LNCaP clone FGC (cell line): ENCODE measurements around the gene BCL6.

Experiments
- DNase-seq: peaks from one replicate; pipeline ENCODE4 v3.0.0-alpha.2; 2011; ENCODE audit warnings: low read depth
- H3K4me3 ChIP-seq: 2 replicates; pipeline ENCODE4 v1.5.1; 2011; ENCODE audit warnings: mild to moderate bottlenecking, low read depth, low read length, control low read depth
- TF ChIP-seq, protein P1 (sequence below): IDR thresholded peaks from 2 replicates; pipeline ENCODE4 v1.5.1; 2012; ENCODE audit warnings: mild to moderate bottlenecking; ENCODE audit not compliant: control insufficient read depth, insufficient read depth; ENCODE audit errors: extremely low read depth

Gene BCL6

DNA sequence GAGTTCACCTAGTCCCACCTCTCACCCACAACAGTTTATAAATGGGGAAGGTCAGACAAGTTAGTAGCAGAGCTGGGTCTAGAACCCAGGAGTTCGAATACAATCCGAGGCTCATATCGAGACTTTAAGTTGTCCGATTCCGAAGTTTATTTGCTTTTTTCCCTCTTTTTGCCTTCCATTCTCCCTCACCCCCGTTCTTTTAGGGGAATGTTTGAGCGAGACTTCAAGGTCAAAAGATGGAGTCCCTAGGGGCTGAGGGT lies 7.3 kb downstream of the BCL6 start:
- TF ChIP-seq, protein P1, sequence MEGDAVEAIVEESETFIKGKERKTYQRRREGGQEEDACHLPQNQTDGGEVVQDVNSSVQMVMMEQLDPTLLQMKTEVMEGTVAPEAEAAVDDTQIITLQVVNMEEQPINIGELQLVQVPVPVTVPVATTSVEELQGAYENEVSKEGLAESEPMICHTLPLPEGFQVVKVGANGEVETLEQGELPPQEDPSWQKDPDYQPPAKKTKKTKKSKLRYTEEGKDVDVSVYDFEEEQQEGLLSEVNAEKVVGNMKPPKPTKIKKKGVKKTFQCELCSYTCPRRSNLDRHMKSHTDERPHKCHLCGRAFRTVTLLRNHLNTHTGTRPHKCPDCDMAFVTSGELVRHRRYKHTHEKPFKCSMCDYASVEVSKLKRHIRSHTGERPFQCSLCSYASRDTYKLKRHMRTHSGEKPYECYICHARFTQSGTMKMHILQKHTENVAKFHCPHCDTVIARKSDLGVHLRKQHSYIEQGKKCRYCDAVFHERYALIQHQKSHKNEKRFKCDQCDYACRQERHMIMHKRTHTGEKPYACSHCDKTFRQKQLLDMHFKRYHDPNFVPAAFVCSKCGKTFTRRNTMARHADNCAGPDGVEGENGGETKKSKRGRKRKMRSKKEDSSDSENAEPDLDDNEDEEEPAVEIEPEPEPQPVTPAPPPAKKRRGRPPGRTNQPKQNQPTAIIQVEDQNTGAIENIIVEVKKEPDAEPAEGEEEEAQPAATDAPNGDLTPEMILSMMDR = no peak
- no peak overlapping the region for H3K4me3 ChIP-seq

DNA sequence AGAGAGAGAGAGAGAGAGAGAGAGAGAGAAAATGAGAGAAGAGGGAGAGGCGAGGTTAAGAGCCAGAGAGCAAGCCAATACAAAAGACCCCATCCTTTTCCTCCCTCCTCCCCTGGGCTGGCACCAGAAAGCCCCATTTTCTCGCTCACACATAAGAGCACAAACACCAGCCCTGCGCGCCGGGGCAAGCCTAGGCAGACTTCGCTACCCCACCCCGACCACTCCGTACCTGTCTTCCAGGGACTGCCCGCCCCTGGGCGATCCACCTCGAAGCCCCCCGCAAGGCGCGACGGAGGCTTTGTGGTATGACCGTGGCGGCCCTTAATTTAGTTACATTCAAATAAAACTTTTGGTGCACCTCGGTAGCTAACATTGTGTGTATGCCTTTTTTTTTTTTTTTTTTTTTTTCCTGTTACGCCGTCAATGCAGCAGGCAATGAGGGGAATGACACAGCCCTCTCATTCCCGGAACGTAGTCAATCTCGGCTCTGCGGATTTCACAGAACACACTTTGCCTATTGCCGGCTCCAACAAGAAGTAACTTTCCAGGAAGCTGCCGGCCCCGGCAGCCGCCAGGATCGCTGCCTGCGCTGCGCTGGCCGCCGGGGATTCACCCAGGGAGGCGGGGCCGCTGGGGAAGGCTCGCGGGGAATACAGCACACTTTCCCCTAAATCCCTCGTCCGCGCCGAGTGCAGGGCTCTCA lies 7.7 kb downstream of the BCL6 start:
- TF ChIP-seq, protein P1 = no peak
- no peak overlapping the region for H3K4me3 ChIP-seq
- DNase-seq = no peak

More for the DNA sequence above, 7.3 kb downstream of the BCL6 start:
- DNase-seq = no peak

DNA sequence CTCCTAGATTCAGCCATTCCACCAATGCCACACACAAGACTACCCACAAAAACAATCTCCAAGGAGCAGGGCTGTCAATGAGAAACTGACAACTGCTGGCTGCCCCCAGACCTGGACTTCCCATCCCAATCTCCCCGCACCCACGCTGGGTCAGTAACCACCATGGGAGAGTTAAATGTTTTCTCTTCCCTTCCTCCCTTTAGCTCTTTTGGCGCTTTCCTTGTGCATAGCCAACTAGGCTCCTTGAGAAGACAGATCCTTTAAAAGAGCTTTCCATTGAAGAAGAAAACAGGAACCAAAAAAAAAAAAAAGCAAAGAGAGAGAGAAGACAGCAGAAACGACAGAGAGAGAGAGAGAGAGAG lies 8.3 kb downstream of the BCL6 start:
- TF ChIP-seq, protein P1 = no peak
- no peak overlapping the region for H3K4me3 ChIP-seq

DNA sequence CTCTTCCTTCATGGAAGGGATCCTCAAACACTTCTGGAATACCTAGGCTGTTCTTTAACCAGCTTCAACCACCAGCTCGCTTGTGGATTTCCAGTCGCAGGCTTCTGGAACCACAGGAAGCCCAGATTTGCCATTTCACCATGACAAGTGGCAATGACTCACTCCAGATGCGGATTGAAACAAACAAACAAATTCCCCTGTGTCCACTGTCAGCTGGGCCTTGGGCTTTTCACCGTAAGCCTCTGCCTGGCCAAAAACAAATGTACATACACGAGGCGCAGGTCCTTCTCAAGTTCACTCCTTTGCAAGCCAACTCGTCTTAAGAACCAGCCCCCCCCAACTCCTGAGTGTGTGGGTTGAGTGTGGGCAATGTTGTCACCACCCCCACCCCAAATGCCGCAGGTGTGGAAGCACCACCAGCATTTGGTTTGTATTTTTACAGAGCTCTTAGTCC lies 8.8 kb downstream of the BCL6 start:
- no peak overlapping the region for H3K4me3 ChIP-seq
- TF ChIP-seq, protein P1 = no peak
- DNase-seq = no peak

More for the DNA sequence above, 8.3 kb downstream of the BCL6 start:
- DNase-seq = no peak

DNA sequence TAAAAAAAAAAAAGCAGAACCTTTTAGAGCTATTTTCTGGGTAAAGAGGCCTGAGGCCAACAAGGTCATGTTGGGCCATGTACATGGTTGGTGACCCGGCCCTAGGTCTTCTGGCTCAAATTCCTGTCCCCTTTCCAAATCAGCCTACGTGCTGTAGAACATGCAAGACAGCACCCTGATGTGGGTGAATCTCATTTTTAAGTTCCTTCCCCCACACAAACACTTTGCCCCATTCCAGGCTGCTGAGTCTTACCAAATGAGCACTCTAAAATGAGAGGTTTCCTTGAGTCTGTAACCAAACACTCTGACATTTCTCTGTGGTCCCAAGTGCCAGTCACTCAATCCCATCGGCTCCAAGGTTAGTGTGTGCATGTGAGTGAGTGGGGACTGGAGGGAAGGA lies 9.4 kb downstream of the BCL6 start:
- TF ChIP-seq, protein P1 = no peak
- no peak overlapping the region for H3K4me3 ChIP-seq
- DNase-seq = no peak

DNA sequence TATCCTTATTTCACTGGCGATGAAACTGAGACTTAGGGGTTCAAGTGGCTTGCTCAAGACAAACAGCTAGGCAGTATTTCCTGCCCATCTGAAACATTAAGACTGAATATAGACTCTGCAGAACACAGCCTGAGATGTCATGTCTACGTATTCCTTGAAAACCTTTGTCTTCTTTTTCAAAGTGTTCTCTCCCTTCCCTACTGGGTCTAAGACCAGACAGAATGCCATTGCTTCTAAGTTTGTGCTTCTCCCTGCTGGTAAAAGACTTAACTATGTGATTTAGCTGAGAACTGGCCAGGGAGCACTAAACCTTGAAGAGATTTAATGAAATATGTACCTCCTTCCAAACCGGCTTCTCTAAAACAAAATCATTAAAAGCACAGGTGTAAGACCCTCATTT lies 9.9 kb downstream of the BCL6 start:
- DNase-seq = no peak
- TF ChIP-seq, protein P1 = no peak
- H3K4me3 ChIP-seq = no peak overlapping the region

DNA sequence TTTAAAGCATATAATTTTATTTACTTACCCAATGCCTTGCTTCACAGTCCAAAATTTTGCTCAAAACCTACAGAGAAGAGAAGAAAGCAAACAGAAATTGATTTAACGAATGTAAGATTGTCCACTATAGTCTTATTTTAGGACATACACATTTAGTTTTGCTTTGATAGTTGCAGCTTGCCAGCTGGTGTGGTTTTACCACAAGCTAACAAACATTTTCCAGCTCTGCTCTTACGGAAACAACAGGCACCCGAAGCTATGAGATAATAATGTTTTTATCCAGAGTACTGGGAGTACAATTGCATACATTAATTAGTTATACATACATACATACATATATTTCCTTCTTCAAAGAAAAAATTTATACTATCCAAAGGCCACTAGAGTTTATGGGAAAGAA lies 10.4 kb downstream of the BCL6 start:
- DNase-seq = no peak
- no peak overlapping the region for H3K4me3 ChIP-seq
- TF ChIP-seq, protein P1 = no peak
